ENCODE measurements around the gene ANKRD17. TPM values are rescaled to one million over a fixed set of nuclear protein-coding genes. Genes with fewer than 3 reads are reported as not detected.

Gene ANKRD17
- polyA plus RNA-seq, 1 of the 3 experiments (the other 2 are of a cell fraction), result 25.6 TPM

DNA sequence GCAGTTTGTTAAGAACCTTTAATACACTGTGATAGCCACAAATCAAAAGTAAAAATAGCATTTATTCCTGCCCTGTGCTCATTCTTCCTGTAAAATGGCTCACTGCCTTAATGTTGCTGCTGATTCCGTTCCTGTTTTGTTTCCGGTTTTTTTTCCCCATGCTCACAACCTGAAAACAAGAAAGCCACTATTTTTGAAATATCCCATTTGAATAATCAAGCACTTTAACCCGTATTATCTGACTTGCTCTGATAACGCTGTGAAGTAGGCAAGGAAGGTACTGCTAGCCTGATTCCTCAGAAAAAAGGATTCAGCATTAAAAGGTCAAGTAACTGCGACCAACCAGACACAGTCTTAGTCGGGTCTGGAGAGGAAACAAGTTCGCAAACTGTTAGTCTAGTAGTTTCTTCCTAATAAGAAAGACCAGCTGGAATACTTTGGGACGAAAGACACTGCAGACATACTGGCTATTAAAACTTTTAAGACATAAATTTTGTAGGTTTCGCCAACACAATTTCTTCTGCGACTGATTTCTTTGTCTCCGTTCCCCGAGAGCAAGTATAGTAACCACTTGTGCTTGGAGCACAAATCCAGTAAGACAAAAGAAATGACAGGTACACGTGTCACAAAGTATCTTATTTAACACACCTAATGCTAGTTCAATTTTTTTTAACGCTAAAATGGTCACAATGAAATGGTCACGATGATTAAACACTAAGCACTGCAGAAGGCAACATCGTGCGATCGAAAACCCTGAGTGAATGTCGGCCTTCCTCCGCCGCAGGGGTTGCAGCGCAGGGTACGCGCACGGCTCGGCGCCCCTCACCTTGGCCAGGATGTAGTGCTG, 189.9 kb downstream of the ANKRD17 start:
- peaks cover 39% of the 10 kb centered on the region for H3K79me2 ChIP-seq (ENCODE audit: insufficient read depth)
- H3K27ac ChIP-seq (ENCODE audit: low read depth in 2 of 2, low read length in 1 of 2), result peak overlapping the region; percentile 86 to 94
- peak overlapping the region; percentile 92 for H3K4me2 ChIP-seq
- peaks cover 0 to 4% of the 10 kb centered on the region in 2 experiments; a peak in 2 of 4 replicates for H3K4me1 ChIP-seq (ENCODE audit: control insufficient read depth in 1 of 2, insufficient read depth in 2 of 2, low read depth in 1 of 2, low read length in 1 of 2)
- H3K36me3 ChIP-seq (replicated peaks in 1 of 2; ENCODE audit: control insufficient read depth in 1 of 2, insufficient read depth in 2 of 2, low read length in 1 of 2), result peaks cover 30 to 40% of the 10 kb centered on the region in 2 experiments
- H2AFZ ChIP-seq (ENCODE audit: low read depth), result peak overlapping the region; percentile 83
- ChIA-PET POLR2A (no interaction called here), CTCF (no interaction called here)
- TF ChIP-seq FOXJ3 (CRISPR knock-in tag; IDR thresholded peaks at IDR 0.05) (no peak), FOXM1 (IDR thresholded peaks at IDR 0.05; ENCODE audit: low read depth) (no peak), YY1 (IDR thresholded peaks at IDR 0.05; ENCODE audit: low read depth) (0 out of 2 replicates have a peak, but pooled peaks have one; percentile 32), EP300 (IDR thresholded peaks at IDR 0.05; ENCODE audit: borderline replicate concordance in 1 of 2, low read depth in 1 of 2, low read length in 1 of 2) (no peak), GATA2 (CRISPR knock-in tag; IDR thresholded peaks at IDR 0.05) (0 out of 2 replicates have a peak, but pooled peaks have one; percentile 15), GABPA (IDR thresholded peaks at IDR 0.05; ENCODE audit: low read depth) (peak; percentile 33; the same call in 1 of the 2 replicates), TAF1 (IDR thresholded peaks at IDR 0.05; ENCODE audit: borderline replicate concordance, low read depth, low read length) (no peak), SIN3A (IDR thresholded peaks at IDR 0.05; ENCODE audit: borderline replicate concordance, low read depth, low read length) (no peak), RXRA (IDR thresholded peaks at IDR 0.05; ENCODE audit: borderline replicate concordance, low read depth) (no peak), RAD21 (IDR thresholded peaks at IDR 0.05; ENCODE audit: low read length) (no peak), NRF1 (IDR thresholded peaks at IDR 0.05; ENCODE audit: low read depth, low read length) (no peak)
- TF ChIP-seq, protein P1, sequence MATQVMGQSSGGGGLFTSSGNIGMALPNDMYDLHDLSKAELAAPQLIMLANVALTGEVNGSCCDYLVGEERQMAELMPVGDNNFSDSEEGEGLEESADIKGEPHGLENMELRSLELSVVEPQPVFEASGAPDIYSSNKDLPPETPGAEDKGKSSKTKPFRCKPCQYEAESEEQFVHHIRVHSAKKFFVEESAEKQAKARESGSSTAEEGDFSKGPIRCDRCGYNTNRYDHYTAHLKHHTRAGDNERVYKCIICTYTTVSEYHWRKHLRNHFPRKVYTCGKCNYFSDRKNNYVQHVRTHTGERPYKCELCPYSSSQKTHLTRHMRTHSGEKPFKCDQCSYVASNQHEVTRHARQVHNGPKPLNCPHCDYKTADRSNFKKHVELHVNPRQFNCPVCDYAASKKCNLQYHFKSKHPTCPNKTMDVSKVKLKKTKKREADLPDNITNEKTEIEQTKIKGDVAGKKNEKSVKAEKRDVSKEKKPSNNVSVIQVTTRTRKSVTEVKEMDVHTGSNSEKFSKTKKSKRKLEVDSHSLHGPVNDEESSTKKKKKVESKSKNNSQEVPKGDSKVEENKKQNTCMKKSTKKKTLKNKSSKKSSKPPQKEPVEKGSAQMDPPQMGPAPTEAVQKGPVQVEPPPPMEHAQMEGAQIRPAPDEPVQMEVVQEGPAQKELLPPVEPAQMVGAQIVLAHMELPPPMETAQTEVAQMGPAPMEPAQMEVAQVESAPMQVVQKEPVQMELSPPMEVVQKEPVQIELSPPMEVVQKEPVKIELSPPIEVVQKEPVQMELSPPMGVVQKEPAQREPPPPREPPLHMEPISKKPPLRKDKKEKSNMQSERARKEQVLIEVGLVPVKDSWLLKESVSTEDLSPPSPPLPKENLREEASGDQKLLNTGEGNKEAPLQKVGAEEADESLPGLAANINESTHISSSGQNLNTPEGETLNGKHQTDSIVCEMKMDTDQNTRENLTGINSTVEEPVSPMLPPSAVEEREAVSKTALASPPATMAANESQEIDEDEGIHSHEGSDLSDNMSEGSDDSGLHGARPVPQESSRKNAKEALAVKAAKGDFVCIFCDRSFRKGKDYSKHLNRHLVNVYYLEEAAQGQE (IDR thresholded peaks at IDR 0.05; ENCODE audit: low read depth, low read length), result no peak
- TF ChIP-seq, protein P2, sequence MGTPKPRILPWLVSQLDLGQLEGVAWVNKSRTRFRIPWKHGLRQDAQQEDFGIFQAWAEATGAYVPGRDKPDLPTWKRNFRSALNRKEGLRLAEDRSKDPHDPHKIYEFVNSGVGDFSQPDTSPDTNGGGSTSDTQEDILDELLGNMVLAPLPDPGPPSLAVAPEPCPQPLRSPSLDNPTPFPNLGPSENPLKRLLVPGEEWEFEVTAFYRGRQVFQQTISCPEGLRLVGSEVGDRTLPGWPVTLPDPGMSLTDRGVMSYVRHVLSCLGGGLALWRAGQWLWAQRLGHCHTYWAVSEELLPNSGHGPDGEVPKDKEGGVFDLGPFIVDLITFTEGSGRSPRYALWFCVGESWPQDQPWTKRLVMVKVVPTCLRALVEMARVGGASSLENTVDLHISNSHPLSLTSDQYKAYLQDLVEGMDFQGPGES (IDR thresholded peaks at IDR 0.05; ENCODE audit: low read depth, low read length), result no peak
- TF ChIP-seq, protein P3, sequence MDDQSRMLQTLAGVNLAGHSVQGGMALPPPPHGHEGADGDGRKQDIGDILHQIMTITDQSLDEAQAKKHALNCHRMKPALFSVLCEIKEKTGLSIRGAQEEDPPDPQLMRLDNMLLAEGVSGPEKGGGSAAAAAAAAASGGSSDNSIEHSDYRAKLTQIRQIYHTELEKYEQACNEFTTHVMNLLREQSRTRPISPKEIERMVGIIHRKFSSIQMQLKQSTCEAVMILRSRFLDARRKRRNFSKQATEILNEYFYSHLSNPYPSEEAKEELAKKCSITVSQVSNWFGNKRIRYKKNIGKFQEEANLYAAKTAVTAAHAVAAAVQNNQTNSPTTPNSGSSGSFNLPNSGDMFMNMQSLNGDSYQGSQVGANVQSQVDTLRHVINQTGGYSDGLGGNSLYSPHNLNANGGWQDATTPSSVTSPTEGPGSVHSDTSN (IDR thresholded peaks at IDR 0.05), result no peak
- H3K27me3 ChIP-seq (ENCODE audit: insufficient read depth), result no peaks in the 10 kb centered on the region
- no peaks in the 10 kb centered on the region for H3K9me2 ChIP-seq
- no peaks in the 10 kb centered on the region for H4K20me1 ChIP-seq (ENCODE audit: insufficient read depth)
- WGBS (ENCODE audit: low lambda C conversion rate), result 3% methylated on average over 23 of the region's 27 CpGs
- peak overlapping the region; percentile 81 for H3K9ac ChIP-seq
- peak overlapping the region; percentile 72 to 92 for H3K4me3 ChIP-seq (ENCODE audit: low read depth in 2 of 2, low read length in 1 of 2)
- DNase-seq, result peak; percentile 16
- H3K9me3 ChIP-seq, result no peaks in the 10 kb centered on the region
- peaks cover 30% of the 10 kb centered on the region for H3F3A ChIP-seq (replicated peaks; ENCODE audit: insufficient read depth)

Data from SK-N-SH (cell line).